GM18526 (cell line): Measurements from ENCODE around the gene GSDME.

Experiments used
- POLR2A ChIP-seq: IDR thresholded peaks from 3 replicates; pipeline ENCODE4 v1.6.1; 2011; ENCODE audit not compliant: insufficient read length; ENCODE audit errors: extremely low read depth

GSDME gene

GRCh38 chr7:24668927-24669635, 88.2 kb downstream of the GSDME start:
- TF ChIP-seq POLR2A: no peak

- no peak for TF ChIP-seq POLR2A
Measured at GRCh38 chr7:24665564-24666294, 91.5 kb downstream of the GSDME start.

DNA sequence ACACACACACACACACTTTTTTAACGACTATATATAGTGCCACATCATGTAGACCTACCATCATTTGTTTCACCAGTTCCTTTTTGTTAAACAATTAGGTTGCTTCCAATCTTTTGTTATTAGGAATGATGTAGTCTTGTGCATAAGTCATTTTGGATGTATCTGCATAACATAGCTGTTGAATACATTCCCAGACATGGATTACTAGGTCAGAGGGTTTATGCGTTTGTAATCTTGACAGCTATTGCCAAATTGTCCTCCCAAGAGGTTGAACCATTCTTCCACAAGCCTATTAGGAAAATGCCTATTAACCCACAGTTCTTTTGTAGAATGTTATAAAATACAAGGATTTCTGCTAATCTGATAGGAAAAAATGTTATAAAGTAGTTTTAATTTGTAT, 96.7 kb downstream of the GSDME start:
- TF ChIP-seq POLR2A: no peak

DNA sequence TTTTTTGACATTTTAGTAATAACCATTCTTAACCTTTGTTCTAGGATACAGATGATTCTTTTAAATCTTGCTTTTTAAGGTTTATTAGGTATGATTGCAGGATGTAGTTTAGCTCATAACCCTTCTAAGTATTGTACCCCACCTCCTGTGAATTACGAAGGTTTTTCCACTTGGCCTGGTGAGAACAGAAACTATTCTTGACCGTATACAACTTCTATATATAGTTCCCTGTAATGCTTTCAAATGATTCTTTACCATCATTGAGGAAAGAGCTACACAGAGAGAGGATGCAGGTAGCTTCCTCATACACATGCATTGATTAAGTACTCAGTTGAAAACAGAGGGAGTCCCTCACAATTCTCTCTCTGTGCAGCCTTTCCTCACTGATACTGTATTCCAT, 97.8 kb downstream of the GSDME start:
- TF ChIP-seq POLR2A: no peak

GRCh38 chr7:24657980-24658379, 99.3 kb downstream of the GSDME start:
- TF ChIP-seq POLR2A: no peak

GRCh38 chr7:24656608-24657007, 100.7 kb downstream of the GSDME start:
- TF ChIP-seq POLR2A: no peak

GRCh38 chr7:24654305-24654704, 103.0 kb downstream of the GSDME start:
- no peak for TF ChIP-seq POLR2A

- no peak for TF ChIP-seq POLR2A
Measured at GRCh38 chr7:24653316-24654085, 103.8 kb downstream of the GSDME start.

DNA sequence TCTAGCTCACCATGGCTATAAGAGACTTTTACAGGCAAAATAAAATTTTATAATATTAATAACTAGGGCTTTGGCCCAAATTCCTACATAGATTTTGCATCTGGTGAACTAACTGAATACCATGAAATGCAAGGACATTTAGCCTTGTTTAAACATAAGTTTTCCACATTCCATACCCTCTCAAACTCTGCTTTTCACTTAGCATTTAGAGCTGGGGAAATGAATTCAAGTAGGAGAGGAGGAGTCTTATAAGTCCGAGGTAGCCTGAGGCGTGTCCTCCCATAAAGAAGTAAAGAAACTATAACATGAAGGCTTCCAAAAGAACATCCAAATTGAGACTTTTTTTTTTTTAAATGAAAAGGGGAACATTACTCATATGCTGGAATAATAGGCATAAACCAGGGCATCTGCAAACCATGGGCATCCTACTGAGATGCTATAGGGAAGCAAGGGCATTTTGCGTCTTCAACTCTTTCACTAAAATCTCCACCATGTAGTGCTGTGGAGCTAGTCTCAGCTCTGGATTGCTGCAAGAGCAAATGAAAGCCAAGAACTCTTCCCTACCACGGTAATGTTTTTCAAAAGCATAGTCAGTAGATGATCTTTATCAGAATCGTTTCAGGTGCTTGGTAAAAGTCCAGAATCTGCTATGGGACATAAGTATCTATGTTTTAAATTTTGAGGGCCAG, 104.9 kb downstream of the GSDME start:
- no peak for TF ChIP-seq POLR2A
